HG03558 (cell line): ENCODE measurements around the gene CDC14B.
"Not testable (repeated sequence)": the region's sequence is repeated elsewhere in the genome, so short reads cannot be mapped to it uniquely, and the experiment has no call there.

ENCODE experiments used
- ATAC-seq: cut with Tn5 transposase; IDR thresholded peaks from one replicate; pipeline ENCODE4 v1.9.1; 2021; ENCODE audit warnings: moderate number of reproducible peaks; ENCODE audit not compliant: unreplicated experiment; ENCODE audit errors: extremely low read depth

Gene CDC14B

GRCh38 chr9:96599298-96599697 lies 20.3 kb downstream of the CDC14B start:
- no peak for ATAC-seq

GRCh38 chr9:96596601-96597111 lies 23.0 kb downstream of the CDC14B start:
- ATAC-seq = no peak

- no peak for ATAC-seq
Observed at GRCh38 chr9:96587338-96588315, 32.0 kb downstream of the CDC14B start.

GRCh38 chr9:96585426-96585825 lies 34.2 kb downstream of the CDC14B start:
- no peak for ATAC-seq

GRCh38 chr9:96582199-96582598 lies 37.4 kb downstream of the CDC14B start:
- not testable (repeated sequence) for ATAC-seq

- ATAC-seq = no peak
Observed at GRCh38 chr9:96581786-96582185, 37.9 kb downstream of the CDC14B start.

- ATAC-seq = no peak
Observed at GRCh38 chr9:96581301-96581700, 38.3 kb downstream of the CDC14B start.

GRCh38 chr9:96574931-96575351 lies 44.7 kb downstream of the CDC14B start:
- no peak for ATAC-seq

GRCh38 chr9:96574455-96574854 lies 45.2 kb downstream of the CDC14B start:
- no peak for ATAC-seq

- no peak for ATAC-seq
Observed at GRCh38 chr9:96567203-96567700, 52.4 kb downstream of the CDC14B start.

- no peak for ATAC-seq
Observed at GRCh38 chr9:96566498-96567202, 53.0 kb downstream of the CDC14B start.

GRCh38 chr9:96565671-96566497 lies 53.8 kb downstream of the CDC14B start:
- no peak for ATAC-seq

GRCh38 chr9:96564217-96564616 lies 55.4 kb downstream of the CDC14B start:
- no peak for ATAC-seq

GRCh38 chr9:96559339-96559943 lies 60.2 kb downstream of the CDC14B start:
- ATAC-seq = no peak

GRCh38 chr9:96557921-96558320 lies 61.7 kb downstream of the CDC14B start:
- no peak for ATAC-seq

- no peak for ATAC-seq
Observed at GRCh38 chr9:96556701-96557461, 62.8 kb downstream of the CDC14B start.

GRCh38 chr9:96555567-96556386 lies 63.9 kb downstream of the CDC14B start:
- no peak for ATAC-seq
